ENCODE data around the gene CD27. TPM values are rescaled to one million over a fixed set of nuclear protein-coding genes. Genes with fewer than 3 reads are reported as not detected.
"Not testable (repeated sequence)": the region's sequence is repeated elsewhere in the genome, so short reads cannot be mapped to it uniquely, and the experiment has no call there.

Gene CD27
- total RNA-seq, 4 donors from 2014 or later = 0.50 to 0.96 (median 0.65) TPM; not detected in 1

GRCh38 chr12:6493497-6494257, 48.9 kb downstream of the CD27 start, which contains the start of gene NCAPD2:
TSS of gene NCAPD2 (plus strand) at chr12:6494102. CDS start at chr12:6495099, 997 bp downstream.
- DNase-seq (ENCODE audit: low spot score) = peak; percentile 80
- TF ChIP-seq CTCF (IDR thresholded peaks at IDR 0.05) = peak in 1 of 3 donors; percentile 37
- peak; percentile 98 for ATAC-seq (ENCODE audit: low FRiP score)

GRCh38 chr12:6494258-6494743, 49.5 kb downstream of the CD27 start:
- TF ChIP-seq CTCF (IDR thresholded peaks at IDR 0.05) = no peak
- ATAC-seq (ENCODE audit: low FRiP score) (no peak), DNase-seq (ENCODE audit: low spot score) (no peak)

- ATAC-seq (ENCODE audit: low FRiP score) (no peak), DNase-seq (ENCODE audit: low spot score) (no peak)
- no peak for TF ChIP-seq CTCF (IDR thresholded peaks at IDR 0.05)
Measured at GRCh38 chr12:6494968-6495367, 50.2 kb downstream of the CD27 start.

- not testable (repeated sequence) for DNase-seq (ENCODE audit: low spot score); ATAC-seq (ENCODE audit: low FRiP score)
Measured at GRCh38 chr12:6497291-6497690, 52.5 kb downstream of the CD27 start.

- no peak for ATAC-seq (ENCODE audit: low FRiP score)
- no peak for DNase-seq (ENCODE audit: low spot score)
- no peak for TF ChIP-seq CTCF (IDR thresholded peaks at IDR 0.05)
Measured at GRCh38 chr12:6500466-6500865, 55.7 kb downstream of the CD27 start.

Other genes starting within 250 kb of the CD27 start
- gene CD9, start 244.6 kb upstream of the CD27 start, total RNA-seq = 100 to 1,000 TPM in 2 of 4 donors, 10 to 100 TPM in 2; 68.3 to 181 (median 119) TPM
- gene PLEKHG6, start 134.3 kb upstream of the CD27 start, total RNA-seq = 10 to 100 TPM; 10.1 to 77.1 (median 13.8) TPM
- gene TNFRSF1A, start 102.9 kb upstream of the CD27 start, total RNA-seq = 100 to 1,000 TPM; 279 to 689 (median 317) TPM
- gene SCNN1A, start 69.4 kb upstream of the CD27 start, total RNA-seq = 10 to 100 TPM in 3 of 4 donors, 1 to 10 TPM in 1; 1.9 to 29.0 (median 15.7) TPM
- 100 to 1,000 TPM in 3 of 4 donors, 10 to 100 TPM in 1; 99.9 to 171 (median 142) TPM for gene LTBR, start 60.8 kb upstream of the CD27 start, total RNA-seq
- 10 to 100 TPM; 16.3 to 26.0 (median 18.5) TPM for gene TAPBPL, start 7.1 kb downstream of the CD27 start, total RNA-seq
- gene VAMP1, start 25.7 kb downstream of the CD27 start, total RNA-seq = 1 to 10 TPM; 4.2 to 9.6 (median 6.2) TPM
- gene MRPL51, start 48.3 kb downstream of the CD27 start, total RNA-seq = 100 to 1,000 TPM in 1 of 4 donors, 10 to 100 TPM in 3; 44.1 to 118 (median 67.8) TPM
- gene NCAPD2, start 49.1 kb downstream of the CD27 start, total RNA-seq = 10 to 100 TPM; 10.6 to 36.3 (median 20.7) TPM
- 1,000 to 10,000 TPM; 1,060 to 2,185 (median 1,462) TPM for gene GAPDH, start 89.6 kb downstream of the CD27 start, total RNA-seq
- gene IFFO1, start 111.1 kb downstream of the CD27 start, total RNA-seq = 10 to 100 TPM; 15.5 to 50.0 (median 18.4) TPM
- gene NOP2, start 123.3 kb downstream of the CD27 start, total RNA-seq = 100 to 1,000 TPM in 1 of 4 donors, 10 to 100 TPM in 3; 26.2 to 153 (median 45.0) TPM
- 100 to 1,000 TPM; 171 to 213 (median 194) TPM for gene CHD4, start 162.4 kb downstream of the CD27 start, total RNA-seq
- gene LPAR5, start 191.0 kb downstream of the CD27 start, total RNA-seq = 1 to 10 TPM; 2.2 to 6.3 (median 2.4) TPM
- gene ACRBP, start 202.5 kb downstream of the CD27 start, total RNA-seq = 1 to 10 TPM; 1.9 to 3.8 (median 3.2) TPM
- 10 to 100 TPM in 3 of 4 donors, 1 to 10 TPM in 1; 9.7 to 48.7 (median 24.8) TPM for gene ING4, start 218.2 kb downstream of the CD27 start, total RNA-seq
- 10 to 100 TPM; 28.1 to 36.7 (median 34.6) TPM for gene ZNF384, start 244.4 kb downstream of the CD27 start, total RNA-seq